ENCODE measurements around the gene MTFR2.

The MTFR2 gene

DNA sequence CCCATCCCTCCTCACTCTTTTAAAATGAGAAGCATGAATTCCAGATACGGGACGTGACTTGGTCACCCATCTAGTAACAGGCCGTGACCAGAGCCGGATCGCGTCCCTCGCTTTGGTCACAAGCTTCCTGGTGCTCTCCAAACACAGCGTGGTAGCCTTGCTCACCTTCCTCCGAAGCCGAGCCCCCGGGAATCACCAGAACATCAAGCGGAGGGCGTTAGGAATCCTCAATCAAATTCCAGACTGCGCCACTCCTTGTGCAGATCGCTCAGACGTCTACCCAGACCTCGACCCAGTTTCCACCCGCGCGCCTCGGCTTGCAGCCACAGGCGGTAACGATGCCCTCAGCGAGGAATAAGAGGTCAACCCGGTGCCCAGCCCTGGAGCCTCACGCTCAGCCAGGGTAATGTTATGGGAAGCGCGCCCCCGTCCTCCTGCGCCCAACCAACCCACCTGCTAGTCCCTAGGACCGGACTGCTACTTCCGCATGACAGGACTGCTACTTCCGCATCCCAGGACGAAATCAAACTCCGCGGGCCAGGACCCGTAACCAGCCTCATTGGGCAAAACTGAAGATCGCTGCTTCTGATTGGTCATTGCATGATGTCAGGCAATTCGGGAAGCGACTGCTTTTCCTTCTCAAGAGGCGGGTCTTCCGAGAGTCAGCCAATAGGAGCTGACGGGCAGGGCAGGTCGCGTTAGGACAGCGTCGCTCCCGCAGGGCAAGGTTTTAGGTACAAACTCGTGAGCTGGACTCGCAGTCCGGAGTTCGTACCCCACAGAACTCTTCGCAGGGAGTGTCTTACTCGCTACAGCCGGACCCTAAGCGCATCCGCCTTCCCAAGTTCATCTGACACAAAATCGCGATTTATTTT lies at the start of gene MTFR2:
TSS of gene MTFR2 (minus strand) at position 501 of the 875 bp plus-strand sequence. CDS start 1,212 bp downstream, outside the sequence.
- DNase-seq, result peak; percentile 79 to 95 (median 92)

GRCh38 chr6:136294621-136295020 lies 44.5 kb upstream of the MTFR2 start:
- DNase-seq, result no peak

GRCh38 chr6:136290410-136291010 lies 40.4 kb upstream of the MTFR2 start:
- peak; percentile 77 to 97 (median 86) for DNase-seq

- peak; percentile 98 to 100 (median 99) for DNase-seq
Measured at GRCh38 chr6:136289579-136290409, 39.7 kb upstream of the MTFR2 start, which contains the start of gene BCLAF1. BCLAF1 (minus strand) TSS chr6:136289846; CDS start chr6:136279866, 9,980 bp downstream.

- peak; percentile 92 to 98 (median 92) for DNase-seq
Measured at GRCh38 chr6:136289327-136289578, 39.1 kb upstream of the MTFR2 start.

DNA sequence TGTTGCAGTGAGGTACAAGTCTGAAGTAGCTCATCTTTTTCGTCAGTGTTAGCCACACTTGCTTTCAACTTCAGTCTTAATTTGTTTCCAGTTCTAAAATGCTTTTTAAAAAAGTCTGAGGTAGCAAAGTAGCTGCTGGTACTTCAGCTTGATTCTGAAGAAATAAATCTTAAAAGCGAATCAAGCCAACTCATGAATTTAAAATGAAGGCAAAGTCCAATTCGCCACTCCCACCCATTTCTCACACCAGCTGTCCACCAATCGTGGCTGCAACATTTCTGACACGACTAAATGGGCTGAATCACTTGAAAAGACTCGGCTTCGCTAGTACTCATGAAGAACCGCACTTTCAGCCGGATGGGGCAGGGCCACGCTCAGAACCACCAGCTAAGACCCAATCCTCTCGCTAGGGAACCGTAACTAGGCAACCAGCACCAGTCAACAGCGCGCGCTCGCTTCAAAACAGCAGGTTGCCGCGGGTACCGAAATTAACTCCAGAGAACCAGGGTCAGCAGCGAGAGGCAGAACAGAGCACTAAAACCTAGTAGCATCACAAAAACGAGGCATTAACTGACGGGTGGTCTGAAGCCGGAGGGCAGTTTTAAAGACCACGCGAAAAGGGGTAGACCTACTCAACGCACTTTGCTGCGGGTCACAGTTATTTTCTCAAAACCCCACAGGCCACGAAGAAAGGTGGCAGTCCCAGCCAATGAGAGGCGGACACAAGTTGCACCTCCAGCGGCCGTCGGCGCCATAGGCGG lies 38.6 kb upstream of the MTFR2 start:
- DNase-seq, result peak; percentile 91 to 98 (median 92)

DNA sequence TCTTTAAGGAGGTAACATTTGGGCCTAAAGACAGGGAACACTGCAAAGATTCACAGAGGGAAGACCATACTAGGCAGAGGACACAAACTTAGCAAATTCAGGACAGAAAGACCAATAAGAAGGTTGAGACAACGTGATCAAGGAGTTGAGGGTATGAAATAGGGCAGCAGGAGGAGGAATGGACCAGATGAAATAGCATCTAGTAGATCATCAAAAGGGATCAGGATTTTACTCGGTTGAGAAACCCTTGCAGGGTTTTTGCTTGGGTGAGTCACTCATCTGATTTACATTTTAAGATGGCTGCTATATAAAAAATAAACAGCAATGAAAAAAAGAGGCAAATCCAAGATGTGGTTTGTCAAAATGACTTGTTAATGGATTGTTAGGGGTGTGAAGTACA lies 34.8 kb upstream of the MTFR2 start:
- DNase-seq, result no peak

- no peak for DNase-seq
Measured at GRCh38 chr6:136282906-136283305, 32.8 kb upstream of the MTFR2 start.

DNA sequence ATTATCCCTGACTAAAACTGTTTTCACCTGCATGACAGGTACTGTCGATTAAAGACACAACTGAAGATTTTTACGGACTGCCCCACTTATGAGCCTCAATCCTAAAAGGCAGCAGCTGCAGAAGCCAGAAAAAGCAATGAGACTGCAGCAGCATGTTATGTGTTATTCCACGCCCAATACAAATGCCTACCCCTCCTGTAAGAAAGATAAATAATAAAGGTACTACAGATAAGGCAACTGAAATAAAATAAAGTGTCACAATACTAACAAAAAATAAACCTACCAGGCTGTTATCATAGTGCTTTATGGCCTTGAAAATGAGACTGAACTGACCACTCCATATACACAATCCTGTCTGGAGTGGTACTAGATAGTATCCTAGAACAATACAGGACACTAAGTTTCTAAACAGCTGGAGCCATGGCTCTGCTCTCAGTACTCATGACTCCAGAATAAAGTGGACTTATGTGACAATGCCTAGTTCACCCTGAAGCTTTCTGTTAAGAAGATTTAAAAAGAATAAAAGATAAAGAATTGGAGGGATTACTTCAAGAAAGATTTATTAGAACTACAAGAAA lies 30.0 kb upstream of the MTFR2 start:
- no peak for DNase-seq

DNA sequence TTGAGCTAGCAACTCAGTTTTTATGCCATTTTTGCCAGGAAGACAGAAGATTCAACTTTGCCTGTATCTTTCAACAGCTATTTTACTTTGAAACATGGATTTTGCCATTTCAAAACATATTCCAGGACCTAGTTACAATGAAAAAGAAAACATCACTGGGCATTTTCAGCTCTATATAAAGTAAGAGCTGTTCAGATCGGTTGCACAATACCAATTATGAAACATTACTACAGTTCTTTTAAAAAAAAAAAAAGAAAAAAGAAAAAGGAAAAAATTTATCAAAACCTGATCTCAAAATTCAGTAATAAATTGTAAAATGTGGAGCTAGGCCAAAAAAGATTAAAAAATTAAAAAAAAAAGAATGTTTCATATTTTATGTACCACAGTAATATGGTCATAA lies 24.0 kb upstream of the MTFR2 start:
- DNase-seq, result no peak

DNA sequence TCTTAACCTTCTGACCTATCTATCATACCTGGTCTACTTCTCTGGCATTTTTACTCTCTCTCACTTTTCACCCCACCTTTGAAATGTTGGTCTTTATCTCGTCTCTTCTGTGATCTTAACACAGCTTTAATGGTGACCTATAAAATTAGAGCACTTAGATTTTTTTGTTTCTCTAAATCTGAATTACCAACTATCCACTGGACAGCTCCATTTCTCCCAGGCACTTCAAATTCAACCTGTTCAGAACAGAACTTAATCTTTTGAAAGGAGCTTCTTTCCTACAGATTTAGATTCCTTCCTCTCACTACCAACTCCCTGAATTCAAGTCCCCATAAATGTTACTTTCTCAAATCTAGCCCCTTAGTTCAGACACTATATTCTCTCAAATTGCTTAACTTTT lies 15.0 kb upstream of the MTFR2 start:
- no peak for DNase-seq

DNA sequence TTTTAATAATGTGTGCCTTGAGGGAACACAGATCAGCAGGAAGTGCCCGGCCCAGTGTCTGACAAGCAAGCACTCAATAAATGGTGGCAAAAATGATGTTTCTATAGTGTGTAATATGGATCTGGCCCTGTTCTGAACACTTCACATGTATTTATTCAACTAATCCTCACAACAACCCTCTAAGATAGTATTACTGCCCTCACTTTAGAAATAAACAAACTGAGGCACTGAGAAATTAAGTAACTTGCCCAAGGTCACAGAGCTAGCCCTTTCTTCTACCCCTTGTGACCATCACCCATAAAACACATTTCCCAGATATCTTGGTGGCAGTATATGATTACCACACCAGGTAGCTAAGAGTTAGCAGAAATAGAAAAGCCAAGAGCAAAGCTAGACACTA lies 12.8 kb upstream of the MTFR2 start:
- DNase-seq, result no peak

GRCh38 chr6:136254851-136255466 lies 4.8 kb upstream of the MTFR2 start:
- DNase-seq, result no peak

- DNase-seq, result no peak
Measured at GRCh38 chr6:136253734-136254133, 3.6 kb upstream of the MTFR2 start.

DNA sequence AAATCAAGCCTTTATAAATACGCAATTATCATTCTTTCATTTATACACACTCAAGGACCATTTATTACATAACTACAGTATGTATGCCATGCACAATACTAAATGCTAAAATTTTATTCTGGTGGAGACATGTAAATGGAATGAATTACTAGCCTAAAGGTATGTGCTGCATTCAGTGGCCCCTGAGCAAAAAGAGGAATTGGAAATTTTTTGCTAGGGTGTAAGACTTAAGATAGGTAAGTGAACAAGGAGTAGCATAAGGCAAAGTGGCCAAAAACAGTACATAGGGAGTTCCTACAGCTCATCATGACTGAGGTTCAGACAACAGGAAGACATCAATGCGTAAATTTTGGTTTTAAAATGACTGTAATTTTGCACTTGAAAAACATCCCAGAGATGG lies 2.3 kb upstream of the MTFR2 start:
- peak in 1 of 6 experiments; percentile 5 for DNase-seq

GRCh38 chr6:136251394-136251793 lies 1.3 kb upstream of the MTFR2 start:
- DNase-seq, result no peak

- no peak for DNase-seq
Measured at GRCh38 chr6:136250686-136251008, 536 bp upstream of the MTFR2 start.

DNA sequence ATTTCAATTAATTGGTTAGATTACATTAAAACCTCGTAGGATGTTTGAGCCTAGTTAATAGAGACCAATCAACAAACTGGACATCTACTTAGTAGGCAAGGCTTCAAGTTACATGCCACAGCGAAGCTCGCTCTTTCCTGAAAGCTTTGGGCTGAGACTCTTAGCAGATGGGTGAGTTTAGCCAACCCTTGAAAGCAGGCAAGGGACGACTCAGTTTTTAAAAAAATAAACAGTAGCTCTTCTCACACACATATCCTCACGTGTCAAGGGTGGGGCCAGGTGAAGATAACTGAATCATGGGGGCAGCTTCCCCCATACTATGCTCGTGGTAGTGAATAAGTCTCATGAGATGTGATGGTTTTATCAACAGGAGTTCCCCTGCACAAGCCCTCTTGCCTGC lies 775 bp downstream of the MTFR2 start:
- no peak for DNase-seq

DNA sequence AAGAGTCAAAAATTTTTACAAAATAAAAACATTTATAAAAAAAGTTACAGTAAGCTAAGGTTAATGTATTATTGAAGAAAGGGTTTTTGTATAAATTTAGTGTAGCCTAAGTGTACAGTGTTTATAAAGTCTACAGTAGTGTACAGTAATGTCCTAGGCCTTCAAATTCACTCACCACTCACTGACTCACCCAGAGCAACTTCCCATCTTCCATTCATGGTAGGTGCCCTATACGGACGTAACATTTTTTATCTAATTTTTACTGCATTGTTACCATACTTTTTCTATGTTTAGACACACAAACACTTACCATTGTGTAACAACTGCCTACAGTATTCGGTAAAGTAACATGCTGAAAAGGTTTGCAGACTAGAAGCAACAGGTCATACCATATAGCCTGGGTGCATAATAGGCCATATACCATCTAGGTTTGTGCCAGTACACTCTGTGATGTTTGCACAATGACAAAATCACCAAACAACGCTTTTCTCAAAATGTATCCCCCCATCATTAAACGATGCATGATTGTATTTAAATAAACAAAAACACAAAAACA lies 6.0 kb downstream of the MTFR2 start:
- DNase-seq, result no peak

DNA sequence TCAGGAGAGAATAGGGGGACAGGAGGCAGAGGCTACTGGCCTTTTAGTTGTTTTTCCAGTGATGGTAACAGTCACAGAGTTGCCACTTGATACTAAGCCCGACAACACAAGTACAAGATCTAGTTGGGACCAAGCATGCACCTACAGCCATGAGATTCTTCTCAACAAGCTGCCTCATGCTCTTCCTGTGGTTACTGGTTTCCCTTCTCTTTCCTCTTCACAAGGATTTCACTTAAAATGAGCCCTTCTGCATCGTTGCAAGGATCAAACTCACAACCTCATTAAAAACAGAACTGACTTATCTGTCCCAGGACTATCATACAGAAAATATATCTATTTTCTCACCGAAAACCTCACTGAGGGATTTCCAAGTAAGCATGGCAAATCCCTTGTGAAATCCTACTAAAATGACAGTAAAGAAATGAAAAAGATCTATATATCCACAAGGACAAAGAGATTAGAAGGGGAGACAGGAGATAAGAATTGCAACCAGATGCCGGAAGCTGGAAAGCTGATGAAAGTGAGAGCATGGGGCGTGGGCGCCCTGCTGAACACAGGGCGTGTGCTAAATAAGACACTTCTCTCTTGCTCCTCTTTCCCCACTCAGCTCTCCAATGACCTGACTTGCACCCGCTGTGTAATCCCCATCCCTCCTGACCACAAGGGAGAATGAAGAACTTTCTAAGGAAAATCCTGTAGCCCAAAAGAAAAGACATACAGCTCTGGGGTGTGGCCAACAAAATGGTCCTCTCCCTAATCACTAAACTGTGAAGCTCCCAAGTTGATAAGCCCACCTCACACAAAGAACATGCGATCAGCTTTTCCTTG lies 13.4 kb downstream of the MTFR2 start:
- no peak for DNase-seq

DNA sequence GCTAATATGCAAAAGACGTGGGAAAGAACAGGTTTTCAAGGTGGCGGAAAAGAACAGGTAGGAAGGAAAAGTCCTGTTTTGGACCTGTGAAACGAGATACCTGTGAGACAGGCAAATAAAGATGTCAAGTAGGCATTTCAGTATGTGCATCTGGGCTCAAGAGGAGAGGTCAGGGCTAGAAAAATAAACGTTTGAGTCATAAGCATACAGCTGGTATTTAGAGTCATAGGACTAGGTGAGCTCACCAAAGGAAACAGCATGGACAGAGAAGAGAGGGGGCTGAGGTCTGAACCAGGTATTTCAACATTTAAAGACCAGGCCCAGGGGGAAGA lies 14.9 kb downstream of the MTFR2 start:
- DNase-seq, result no peak
